Measurements from ENCODE around the gene MPC2. TPM values are rescaled to one million over a fixed set of nuclear protein-coding genes. Genes with fewer than 3 reads are reported as not detected.

Gene MPC2
- total RNA-seq, 1 experiment from 2014 or later = 42.8 TPM

Other genes with a start within 250 kb of the MPC2 start
- 71.7 to 74.1 TPM (median 72.3 TPM) in 3 replicates for gene MPZL1, start 215.1 kb downstream of the MPC2 start, total RNA-seq (2021)
- 0.07 to 0.34 TPM in 2 of 3 replicates, not detected in the other for gene ADCY10, start 22.9 kb downstream of the MPC2 start, total RNA-seq (2021)
- 13.5 to 17.4 TPM (median 16.1 TPM) in 3 replicates for gene DCAF6, start 389 bp downstream of the MPC2 start, total RNA-seq (2021)
- gene GPR161, start 199.9 kb upstream of the MPC2 start, total RNA-seq (2021) = 11.0 to 11.6 TPM (median 11.2 TPM) in 3 replicates
- 25.3 to 25.8 TPM (median 25.4 TPM) in 3 replicates for gene TIPRL, start 241.9 kb upstream of the MPC2 start, total RNA-seq (2021)

Data from WTC11 (cell line).